Activated naive CD4-positive, alpha-beta T cell treated with anti-CD3 and anti-CD28 coated beads, Interleukin-2, amount 10 ng/mL, durations not matched to agents 7 days and 5 days (primary cell): Measurements from ENCODE around the gene EFR3B.

ENCODE experiments used
- CTCF ChIA-PET: fragments of 350-600 bp; sonication (Branson Sonifier 250); formaldehyde crosslinking; loops from one replicate; lab custom pipeline; 2021; ENCODE audit warnings: antibody characterized with exemption; lab: Charles Lee
- DNase-seq: peaks from one replicate; pipeline ENCODE4 v3.0.0-alpha.2; 2020
- H3K27ac Mint-ChIP-seq: one replicate; pipeline ENCODE4 v1.8.0; 2021; ENCODE audit warnings: mild to moderate bottlenecking, moderate library complexity, mixed read lengths
- H3K27me3 Mint-ChIP-seq: one replicate; pipeline ENCODE4 v1.8.0; 2021; ENCODE audit warnings: mild to moderate bottlenecking, mixed read lengths
- H3K36me3 Mint-ChIP-seq: one replicate; pipeline ENCODE4 v1.8.0; 2021; ENCODE audit warnings: mixed read lengths
- H3K4me1 Mint-ChIP-seq: one replicate; pipeline ENCODE4 v1.8.0; 2021; ENCODE audit warnings: mixed read lengths
- H3K4me3 Mint-ChIP-seq: one replicate; pipeline ENCODE4 v1.8.0; 2021; ENCODE audit warnings: mild to moderate bottlenecking, moderate library complexity, mixed read lengths
- H3K9me3 Mint-ChIP-seq: one replicate; pipeline ENCODE4 v1.8.0; 2021; ENCODE audit warnings: mixed read lengths

EFR3B gene

GRCh38 chr2:25043241-25043867 lies 1.5 kb downstream of the EFR3B start:
- no peaks in the 10 kb centered on the region for H3K9me3 Mint-ChIP-seq

GRCh38 chr2:25044011-25044410 lies 2.1 kb downstream of the EFR3B start:
- Mint-ChIP-seq H3K27ac (no peak overlapping the region), H3K4me3 (no peak overlapping the region)

More at GRCh38 chr2:25043241-25043867, 1.5 kb downstream of the EFR3B start:
- peak; percentile 35 for DNase-seq
- no peaks in the 10 kb centered on the region for H3K36me3 Mint-ChIP-seq
- H3K27ac Mint-ChIP-seq, result no peak overlapping the region
- peak overlapping the region; percentile 75 for H3K4me3 Mint-ChIP-seq
- CTCF ChIA-PET, result interaction anchor here (0.8 kb wide), 1 partner anchor 68 kb away, joined by 4 read pairs; no protein-coding TSS in a partner anchor
- peaks cover 29% of the 10 kb centered on the region for H3K4me1 Mint-ChIP-seq
- peaks cover 81% of the 10 kb centered on the region for H3K27me3 Mint-ChIP-seq

GRCh38 chr2:25044990-25045389 lies 3.1 kb downstream of the EFR3B start:
- Mint-ChIP-seq H3K4me3 (no peak overlapping the region), H3K36me3 (no peaks in the 10 kb centered on the region), H3K27ac (no peak overlapping the region), H3K4me1 (peaks cover 29% of the 10 kb centered on the region), H3K9me3 (no peaks in the 10 kb centered on the region), H3K27me3 (peaks cover 79% of the 10 kb centered on the region)
- CTCF ChIA-PET, result no interaction called here
- DNase-seq, result no peak

More at GRCh38 chr2:25044011-25044410, 2.1 kb downstream of the EFR3B start:
- peaks cover 75% of the 10 kb centered on the region for H3K27me3 Mint-ChIP-seq
- H3K4me1 Mint-ChIP-seq, result peaks cover 29% of the 10 kb centered on the region
- CTCF ChIA-PET, result interaction anchor here (0.6 kb wide), 1 partner anchor 73 kb away, joined by 5 read pairs; no protein-coding TSS in a partner anchor
- H3K9me3 Mint-ChIP-seq, result no peaks in the 10 kb centered on the region
- H3K36me3 Mint-ChIP-seq, result no peaks in the 10 kb centered on the region
- DNase-seq, result no peak

- H3K27ac Mint-ChIP-seq, result no peak overlapping the region
- no peaks in the 10 kb centered on the region for H3K36me3 Mint-ChIP-seq
- H3K4me1 Mint-ChIP-seq, result peaks cover 6% of the 10 kb centered on the region
- CTCF ChIA-PET, result no interaction called here
- peaks cover 54% of the 10 kb centered on the region for H3K27me3 Mint-ChIP-seq
- H3K9me3 Mint-ChIP-seq, result no peaks in the 10 kb centered on the region
- DNase-seq, result no peak
- H3K4me3 Mint-ChIP-seq, result no peak overlapping the region
Measured at GRCh38 chr2:25049422-25049821, 7.5 kb downstream of the EFR3B start.

GRCh38 chr2:25050128-25050527 lies 8.3 kb downstream of the EFR3B start:
- H3K27ac Mint-ChIP-seq, result no peak overlapping the region

GRCh38 chr2:25053041-25053440 lies 11.2 kb downstream of the EFR3B start:
- Mint-ChIP-seq H3K4me1 (no peaks in the 10 kb centered on the region), H3K4me3 (no peak overlapping the region), H3K36me3 (no peaks in the 10 kb centered on the region), H3K27me3 (peaks cover 30% of the 10 kb centered on the region), H3K27ac (no peak overlapping the region), H3K9me3 (no peaks in the 10 kb centered on the region)
- no peak for DNase-seq
- CTCF ChIA-PET, result no interaction called here

More at GRCh38 chr2:25050128-25050527, 8.3 kb downstream of the EFR3B start:
- Mint-ChIP-seq H3K4me1 (peaks cover under 1% of the 10 kb centered on the region), H3K27me3 (peaks cover 47% of the 10 kb centered on the region), H3K36me3 (no peaks in the 10 kb centered on the region), H3K9me3 (no peaks in the 10 kb centered on the region), H3K4me3 (no peak overlapping the region)
- CTCF ChIA-PET, result interaction anchor here (0.7 kb wide), 1 partner anchor 401 kb away, joined by 4 read pairs; no protein-coding TSS in a partner anchor
- DNase-seq, result no peak

GRCh38 chr2:25054720-25055119 lies 12.8 kb downstream of the EFR3B start:
- CTCF ChIA-PET, result no interaction called here

GRCh38 chr2:25055376-25055920 lies 13.6 kb downstream of the EFR3B start:
- H3K9me3 Mint-ChIP-seq, result no peaks in the 10 kb centered on the region
- no peaks in the 10 kb centered on the region for H3K36me3 Mint-ChIP-seq
- CTCF ChIA-PET, result no interaction called here
- H3K27me3 Mint-ChIP-seq, result peaks cover 18% of the 10 kb centered on the region
- H3K27ac Mint-ChIP-seq, result no peak overlapping the region
- DNase-seq, result no peak
- H3K4me3 Mint-ChIP-seq, result no peak overlapping the region
- H3K4me1 Mint-ChIP-seq, result no peaks in the 10 kb centered on the region

More at GRCh38 chr2:25054720-25055119, 12.8 kb downstream of the EFR3B start:
- no peak overlapping the region for H3K4me3 Mint-ChIP-seq
- no peak overlapping the region for H3K27ac Mint-ChIP-seq
- H3K4me1 Mint-ChIP-seq, result no peaks in the 10 kb centered on the region
- no peak for DNase-seq
- H3K36me3 Mint-ChIP-seq, result no peaks in the 10 kb centered on the region
- peaks cover 24% of the 10 kb centered on the region for H3K27me3 Mint-ChIP-seq
- H3K9me3 Mint-ChIP-seq, result no peaks in the 10 kb centered on the region

GRCh38 chr2:25056098-25056821 lies 14.4 kb downstream of the EFR3B start:
- no peaks in the 10 kb centered on the region for H3K4me1 Mint-ChIP-seq
- H3K27ac Mint-ChIP-seq, result no peak overlapping the region
- H3K36me3 Mint-ChIP-seq, result no peaks in the 10 kb centered on the region
- DNase-seq, result no peak
- CTCF ChIA-PET, result no interaction called here
- H3K27me3 Mint-ChIP-seq, result peaks cover 14% of the 10 kb centered on the region
- H3K9me3 Mint-ChIP-seq, result no peaks in the 10 kb centered on the region
- no peak overlapping the region for H3K4me3 Mint-ChIP-seq

- Mint-ChIP-seq H3K27ac (no peak overlapping the region), H3K9me3 (peaks cover 4% of the 10 kb centered on the region), H3K27me3 (no peaks in the 10 kb centered on the region), H3K4me3 (no peak overlapping the region), H3K36me3 (no peaks in the 10 kb centered on the region), H3K4me1 (no peaks in the 10 kb centered on the region)
- no peak for DNase-seq
- CTCF ChIA-PET, result no interaction called here
Measured at GRCh38 chr2:25062511-25062917, 20.6 kb downstream of the EFR3B start.

- CTCF ChIA-PET, result no interaction called here
- DNase-seq, result no peak
- H3K36me3 Mint-ChIP-seq, result no peaks in the 10 kb centered on the region
- H3K27me3 Mint-ChIP-seq, result peaks cover 3% of the 10 kb centered on the region
- no peak overlapping the region for H3K4me3 Mint-ChIP-seq
- peaks cover 4% of the 10 kb centered on the region for H3K9me3 Mint-ChIP-seq
- no peaks in the 10 kb centered on the region for H3K4me1 Mint-ChIP-seq
- no peak overlapping the region for H3K27ac Mint-ChIP-seq
Measured at GRCh38 chr2:25063876-25064660, 22.2 kb downstream of the EFR3B start.

- H3K4me3 Mint-ChIP-seq, result no peak overlapping the region
- CTCF ChIA-PET, result no interaction called here
- no peaks in the 10 kb centered on the region for H3K36me3 Mint-ChIP-seq
- peaks cover 3% of the 10 kb centered on the region for H3K27me3 Mint-ChIP-seq
- H3K9me3 Mint-ChIP-seq, result peaks cover 4% of the 10 kb centered on the region
- H3K4me1 Mint-ChIP-seq, result no peaks in the 10 kb centered on the region
- DNase-seq, result no peak
- no peak overlapping the region for H3K27ac Mint-ChIP-seq
Measured at GRCh38 chr2:25065768-25066167, 23.9 kb downstream of the EFR3B start.

GRCh38 chr2:25066455-25066854 lies 24.6 kb downstream of the EFR3B start:
- H3K4me3 Mint-ChIP-seq, result no peak overlapping the region

GRCh38 chr2:25068217-25068616 lies 26.3 kb downstream of the EFR3B start:
- CTCF ChIA-PET, result no interaction called here
- Mint-ChIP-seq H3K27ac (no peak overlapping the region), H3K27me3 (peaks cover 10% of the 10 kb centered on the region), H3K9me3 (peaks cover 4% of the 10 kb centered on the region), H3K4me1 (no peaks in the 10 kb centered on the region), H3K4me3 (no peak overlapping the region), H3K36me3 (no peaks in the 10 kb centered on the region)
- DNase-seq, result no peak

More at GRCh38 chr2:25066455-25066854, 24.6 kb downstream of the EFR3B start:
- Mint-ChIP-seq H3K9me3 (peaks cover 4% of the 10 kb centered on the region), H3K4me1 (no peaks in the 10 kb centered on the region), H3K27me3 (peaks cover 3% of the 10 kb centered on the region), H3K36me3 (no peaks in the 10 kb centered on the region), H3K27ac (no peak overlapping the region)
- no peak for DNase-seq
- CTCF ChIA-PET, result interaction anchor here (0.6 kb wide), 1 partner anchor 158 kb away, joined by 3 read pairs; no protein-coding TSS in a partner anchor
